HG03378 (cell line): Measurements from ENCODE around the gene GBP7.
A peak's percentile ranks its signal among the peaks of the same experiment; 100 is the strongest.

Experiments
- ATAC-seq: cut with Tn5 transposase; IDR thresholded peaks from one replicate; pipeline ENCODE4 v1.9.1; 2021; ENCODE audit warnings: mild to moderate bottlenecking, moderate library complexity; ENCODE audit not compliant: unreplicated experiment

GBP7 gene

DNA sequence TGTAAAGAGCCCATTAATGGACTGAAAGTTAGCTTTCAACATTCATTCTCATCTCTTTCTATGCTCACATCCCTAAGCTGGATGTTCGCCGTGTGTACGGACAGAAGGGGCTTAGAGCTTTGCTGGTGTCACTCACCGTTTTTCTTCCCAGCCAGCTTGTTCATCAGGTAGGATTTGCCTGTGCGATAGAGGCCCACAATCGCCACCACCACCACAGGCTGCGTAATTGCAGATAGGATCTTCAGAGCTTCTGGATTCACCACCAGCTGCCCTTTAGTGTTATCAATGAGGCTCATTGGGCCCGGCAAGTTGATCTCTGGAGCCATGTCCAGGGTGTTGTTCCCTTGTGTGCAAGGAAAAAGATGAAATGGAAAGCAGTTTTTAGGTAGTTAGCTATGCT, 54.2 kb downstream of the GBP7 start:
- no peak for ATAC-seq

DNA sequence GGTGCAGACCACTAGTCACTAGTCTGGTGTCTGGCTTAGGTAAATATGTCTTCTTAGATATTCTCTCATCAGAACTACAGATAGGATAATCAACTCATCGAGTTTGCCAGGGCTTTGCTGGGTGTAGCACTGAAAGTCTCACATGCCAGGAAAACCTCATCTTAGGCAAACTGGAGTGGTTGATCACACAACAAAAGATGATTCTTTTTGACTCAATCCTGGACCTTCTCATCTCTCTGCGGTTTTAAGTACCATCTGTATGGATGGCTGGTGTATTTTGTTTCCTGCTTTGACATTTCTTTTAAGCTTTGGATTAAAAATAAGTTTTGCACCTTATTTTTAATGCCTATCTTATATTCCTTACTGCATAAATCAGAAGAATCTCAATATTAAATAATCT, 61.1 kb downstream of the GBP7 start:
- ATAC-seq = no peak

DNA sequence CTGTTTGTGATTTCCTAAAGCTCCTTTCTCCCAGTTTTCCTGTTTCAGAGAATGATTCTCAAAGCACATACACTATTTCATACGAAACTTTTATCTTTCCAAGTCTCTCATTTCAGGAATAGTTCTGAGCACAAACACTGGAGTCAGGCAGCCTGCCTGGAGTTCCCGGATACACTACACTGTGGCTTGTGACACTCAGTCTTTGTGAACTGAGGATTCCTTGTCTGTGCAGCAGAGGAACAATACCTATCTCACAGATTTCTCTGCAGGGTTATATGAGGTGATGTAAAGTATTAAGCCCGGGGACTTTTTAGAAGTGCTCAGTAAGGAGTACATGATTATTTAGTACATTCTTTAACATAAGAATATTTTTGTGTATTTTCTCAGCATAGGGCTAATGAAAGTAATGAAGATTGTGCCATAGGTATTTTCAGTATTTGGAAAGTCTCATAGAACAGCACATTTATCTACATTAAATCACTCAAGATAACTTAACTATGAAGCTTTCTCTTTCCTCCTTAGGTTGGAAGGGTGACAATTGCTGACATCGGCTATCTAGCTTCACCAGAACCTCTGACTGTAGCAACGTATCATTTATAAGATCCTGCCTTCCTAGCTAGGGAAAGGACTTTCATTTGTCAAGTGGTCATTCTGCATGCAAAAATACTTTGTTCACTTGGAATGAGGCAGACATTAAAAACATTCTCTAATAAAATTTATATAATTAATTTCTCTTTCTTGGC, 62.8 kb downstream of the GBP7 start:
- no peak for ATAC-seq

DNA sequence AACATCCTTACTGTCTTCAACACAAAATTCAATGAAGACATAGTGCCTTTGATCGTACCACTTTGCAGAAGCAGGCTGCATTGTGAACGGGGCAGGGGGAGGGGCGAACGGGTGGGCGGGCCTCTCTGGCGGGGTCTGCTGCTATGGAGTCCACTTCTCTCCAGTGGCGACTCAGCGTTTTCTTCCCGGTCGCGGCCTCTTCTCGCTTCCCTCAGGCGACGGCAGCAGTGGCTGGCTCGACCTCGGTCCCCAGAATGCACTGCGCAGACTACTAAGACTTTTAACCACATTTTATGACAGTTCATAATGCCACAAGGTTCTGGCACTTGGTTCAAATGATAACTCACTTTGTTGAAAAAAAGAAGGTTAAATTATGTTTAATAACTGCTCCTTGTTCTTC, 71.1 kb downstream of the GBP7 start:
- ATAC-seq = no peak

DNA sequence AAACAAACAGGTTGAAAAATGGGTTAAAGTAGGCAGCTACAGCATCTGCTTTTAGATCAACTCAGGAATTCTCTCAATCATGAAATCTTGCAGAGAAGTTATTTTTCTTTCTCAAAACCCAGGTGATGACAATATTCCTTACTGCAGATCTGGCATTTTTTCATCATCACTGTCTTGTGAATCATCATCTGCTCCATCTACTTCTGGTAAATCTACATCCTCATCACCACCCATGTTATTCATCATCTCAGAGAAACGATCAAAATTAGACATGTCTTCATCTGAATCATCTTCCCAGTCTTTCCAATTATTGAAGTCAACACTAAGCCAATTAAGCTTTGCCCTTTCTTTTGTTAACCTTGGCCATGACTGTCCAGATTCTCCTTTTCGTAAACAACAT, 71.7 kb downstream of the GBP7 start:
- no peak for ATAC-seq

DNA sequence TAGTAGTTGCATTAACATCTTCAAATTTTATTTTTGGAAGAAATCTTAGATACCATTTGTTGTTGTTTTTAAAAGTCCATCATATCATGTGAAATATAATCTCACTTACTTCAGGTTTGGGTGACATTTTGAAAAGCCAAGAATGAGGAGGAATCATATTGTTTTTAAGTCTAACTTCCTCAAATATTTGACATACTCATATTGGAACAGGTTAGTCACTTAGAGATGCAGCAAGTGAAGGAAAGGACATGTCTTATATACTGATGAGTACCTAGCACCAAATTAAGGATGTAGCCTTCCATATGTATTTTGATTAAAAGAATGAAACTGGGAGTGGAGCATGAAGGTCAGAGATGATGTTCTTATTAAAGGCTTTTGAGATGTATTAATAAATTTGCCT, 73.8 kb downstream of the GBP7 start:
- ATAC-seq = no peak

DNA sequence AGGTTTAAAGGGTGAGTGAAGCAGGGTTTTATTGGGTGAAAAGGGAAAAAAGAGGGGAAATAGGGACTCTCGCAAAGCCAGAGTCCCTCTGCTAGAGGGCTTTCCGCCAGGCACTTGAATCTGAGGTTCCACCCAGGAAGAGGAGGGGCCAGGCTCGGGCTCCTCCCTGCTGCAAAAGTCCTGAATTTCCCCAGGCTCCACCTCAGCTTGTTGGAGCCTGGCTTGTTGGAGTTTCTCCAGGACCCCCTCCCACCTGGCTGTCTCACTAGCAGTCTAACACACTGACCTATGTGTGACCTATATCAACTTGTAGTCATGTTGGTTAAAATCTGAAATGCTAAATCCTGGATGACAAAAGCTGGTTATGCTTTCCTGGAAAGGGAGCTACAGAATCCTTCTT, 75.4 kb downstream of the GBP7 start:
- no peak for ATAC-seq

DNA sequence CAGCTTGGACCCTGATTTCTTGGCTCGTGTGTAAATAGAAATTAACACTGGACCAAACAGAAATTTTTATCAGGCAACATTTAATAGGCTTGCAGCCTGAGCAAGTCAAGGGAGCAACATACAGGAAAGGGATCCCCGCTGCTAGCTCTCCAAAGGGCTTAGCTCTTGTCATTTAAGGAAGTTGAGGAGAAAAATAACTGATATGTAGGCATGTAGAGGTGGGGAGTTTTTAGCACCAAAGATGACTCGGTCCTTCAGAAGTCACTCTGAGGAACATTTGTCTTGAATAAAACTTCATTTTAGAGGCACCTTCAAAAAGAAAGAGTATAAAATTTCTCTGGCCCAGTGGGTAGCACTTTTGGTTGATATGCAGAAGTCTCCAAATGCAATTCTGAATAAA, 76.9 kb downstream of the GBP7 start:
- no peak for ATAC-seq

DNA sequence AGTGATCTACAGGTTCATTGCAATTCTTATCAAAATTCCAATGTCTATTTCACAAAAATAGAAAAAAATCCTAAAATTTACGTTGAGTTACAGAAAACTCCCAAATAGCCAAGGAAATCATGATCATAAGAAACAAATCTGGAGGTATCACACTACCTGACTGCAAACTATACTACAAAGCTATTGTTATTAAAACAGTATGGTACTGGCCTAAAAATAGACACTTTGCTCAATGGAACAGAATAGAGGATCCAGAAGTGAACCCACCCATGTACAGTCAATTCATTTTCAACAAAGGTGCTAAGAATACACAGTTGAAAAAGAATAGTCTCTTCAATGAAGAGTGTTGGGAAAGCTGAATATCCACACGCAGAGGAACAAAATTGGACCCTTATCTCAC, 80.1 kb downstream of the GBP7 start:
- ATAC-seq = no peak

DNA sequence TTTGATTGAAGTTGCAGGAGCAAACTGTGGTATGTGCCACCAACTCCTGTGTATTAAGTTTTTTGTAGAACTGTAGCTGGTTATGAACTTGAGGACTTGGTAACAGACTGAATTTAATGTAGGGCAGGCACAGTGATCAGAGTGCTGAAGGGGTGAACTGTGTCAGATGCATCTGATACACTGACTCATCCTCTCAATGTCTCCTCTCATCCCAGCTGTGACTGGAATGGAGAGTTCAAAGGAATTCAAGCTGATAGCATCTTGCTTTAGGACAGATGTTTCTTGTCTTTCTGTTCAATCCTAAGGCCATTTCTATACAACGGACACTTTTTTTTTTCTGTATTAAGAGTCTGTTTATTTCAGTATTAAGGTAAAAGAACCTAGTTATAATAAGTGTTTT, 85.8 kb downstream of the GBP7 start:
- ATAC-seq = no peak

DNA sequence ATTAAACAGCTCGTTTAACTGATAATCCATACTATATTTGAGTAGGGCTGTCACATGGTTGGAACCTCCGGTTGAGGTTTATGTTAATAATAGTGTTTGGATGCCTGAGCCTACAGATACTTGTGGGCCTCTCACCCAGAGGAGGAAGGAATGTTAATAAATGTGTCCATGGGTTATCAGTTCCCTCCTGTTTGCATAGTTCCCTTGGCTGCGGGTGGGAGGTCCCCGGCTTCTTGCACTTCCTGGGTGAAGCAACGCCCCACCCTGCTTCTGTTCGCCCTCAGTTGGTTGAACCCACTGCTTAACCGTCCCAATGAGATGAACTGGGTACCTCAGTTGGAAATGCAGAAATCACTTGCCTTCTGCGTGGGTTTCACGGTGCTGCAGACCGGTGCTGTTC, 87.2 kb downstream of the GBP7 start:
- no peak for ATAC-seq

DNA sequence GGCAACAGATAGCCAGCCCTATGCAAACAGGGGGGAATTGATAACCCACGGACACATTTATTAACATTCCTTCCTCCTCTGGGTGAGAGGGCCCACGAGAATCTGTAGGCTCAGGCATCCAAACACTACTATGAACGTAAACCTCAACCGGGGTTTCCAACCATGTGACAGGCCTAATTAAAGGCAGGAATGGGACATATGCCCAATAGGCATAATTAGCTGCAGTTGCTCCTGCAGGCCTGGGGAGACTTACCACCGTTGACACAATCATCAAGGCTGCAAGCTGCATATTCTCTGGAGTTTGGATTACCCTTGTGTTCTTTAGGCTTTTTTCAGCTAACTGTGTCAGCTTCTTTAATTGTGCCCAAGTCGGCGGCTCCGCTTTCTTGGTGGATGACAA, 88.6 kb downstream of the GBP7 start:
- ATAC-seq = no peak

DNA sequence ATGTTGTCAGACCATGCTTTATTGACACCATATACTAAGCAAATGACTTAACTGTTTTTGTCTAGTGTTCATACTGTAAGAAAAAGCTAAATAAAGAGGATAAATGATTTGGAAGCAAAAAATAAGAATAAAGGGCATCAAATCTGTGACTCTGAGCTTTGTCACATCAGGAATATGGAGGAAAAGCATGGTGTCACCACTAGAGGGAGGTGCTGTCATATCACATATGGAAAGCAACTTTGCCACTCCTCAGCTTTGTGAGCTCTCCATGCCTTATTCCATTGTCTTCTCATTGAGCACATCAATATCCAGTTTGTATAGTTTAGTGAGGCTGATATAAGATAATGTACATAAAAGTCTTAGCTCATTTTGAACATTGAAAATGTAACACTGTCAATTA, 90.0 kb downstream of the GBP7 start:
- peak; percentile 67 for ATAC-seq
